DOHH2 (cell line): ENCODE results near the gene AQP9.
"Not testable (repeated sequence)": the region's sequence is repeated elsewhere in the genome, so short reads cannot be mapped to it uniquely, and the experiment has no call there.

Experiments used
- H3F3A ChIP-seq: fragments of 200-600 bp; sonication (generic), shearing (Covaris generic); 2 replicates; pipeline ENCODE4 v1.6.0; 2016; ENCODE audit warnings: antibody characterized with exemption, mild to moderate bottlenecking; ENCODE audit not compliant: control insufficient read depth, insufficient read depth
- H3K27ac ChIP-seq: fragments of 200-600 bp; sonication (generic); 2 replicates; pipeline ENCODE4 v1.5.1; 2014; ENCODE audit warnings: low read depth, mild to moderate bottlenecking, low read length, moderate library complexity
- H3K27me3 ChIP-seq: fragments of 200-600 bp; sonication (generic); 2 replicates; pipeline ENCODE4 v1.6.1; 2014; ENCODE audit warnings: mild to moderate bottlenecking, low read length, mixed read lengths; ENCODE audit not compliant: control insufficient read depth
- H3K36me3 ChIP-seq: fragments of 200-600 bp; sonication (generic); 2 replicates; pipeline ENCODE4 v1.6.1; 2014; ENCODE audit warnings: mild to moderate bottlenecking, low read length, moderate library complexity, mixed read lengths; ENCODE audit not compliant: control insufficient read depth
- H3K4me1 ChIP-seq: fragments of 200-600 bp; sonication (generic); 2 replicates; pipeline ENCODE4 v1.6.1; 2014; ENCODE audit warnings: mild to moderate bottlenecking, low read length, mixed read lengths; ENCODE audit not compliant: control insufficient read depth
- H3K4me2 ChIP-seq: fragments of 200-600 bp; sonication (generic); 2 replicates; pipeline ENCODE4 v1.6.0; 2014; ENCODE audit warnings: mild to moderate bottlenecking, low read length, moderate library complexity
- H3K4me3 ChIP-seq: fragments of 200-600 bp; sonication (generic); 2 replicates; pipeline ENCODE4 v1.5.1; 2014; ENCODE audit warnings: mild to moderate bottlenecking, low read length, mixed read lengths
- H3K79me2 ChIP-seq: fragments of 200-600 bp; sonication (generic); 2 replicates; pipeline ENCODE4 v1.6.1; 2014; ENCODE audit warnings: mild to moderate bottlenecking, low read length, mixed read lengths; ENCODE audit not compliant: control insufficient read depth
- H3K9me2 ChIP-seq: fragments of 200-600 bp; sonication (generic); replicated peaks from 2 replicates; pipeline ENCODE4 v1.6.1; 2014; ENCODE audit warnings: mild to moderate bottlenecking, low read length, mixed read lengths; ENCODE audit not compliant: control insufficient read depth
- H3K9me3 ChIP-seq: fragments of 200-600 bp; sonication (generic); 2 replicates; pipeline ENCODE4 v1.6.1; 2014; ENCODE audit warnings: antibody characterized with exemption, low read length, mixed read lengths; ENCODE audit not compliant: control insufficient read depth, insufficient read depth
- H4K20me1 ChIP-seq: fragments of 200-600 bp; sonication (generic); 2 replicates; pipeline ENCODE4 v1.6.0; 2014; ENCODE audit warnings: low read depth, mild to moderate bottlenecking, antibody characterized with exemption, low read length, moderate library complexity; ENCODE audit not compliant: control insufficient read depth, insufficient read depth
- EZH2phosphoT487 ChIP-seq: fragments of 200-600 bp; sonication (generic); IDR thresholded peaks from 2 replicates; pipeline ENCODE4 v1.6.1; 2017; ENCODE audit warnings: borderline replicate concordance, mild to moderate bottlenecking, antibody characterized with exemption, low read length, moderate library complexity, mixed read lengths
- TF ChIP-seq, protein P1 (sequence below): fragments of 200-600 bp; sonication (generic); IDR thresholded peaks from one replicate; pipeline ENCODE4 v1.5.1; 2014; ENCODE audit warnings: antibody characterized with exemption, mild to moderate bottlenecking, low read depth, low read length; ENCODE audit not compliant: poor library complexity, severe bottlenecking

AQP9 gene

DNA sequence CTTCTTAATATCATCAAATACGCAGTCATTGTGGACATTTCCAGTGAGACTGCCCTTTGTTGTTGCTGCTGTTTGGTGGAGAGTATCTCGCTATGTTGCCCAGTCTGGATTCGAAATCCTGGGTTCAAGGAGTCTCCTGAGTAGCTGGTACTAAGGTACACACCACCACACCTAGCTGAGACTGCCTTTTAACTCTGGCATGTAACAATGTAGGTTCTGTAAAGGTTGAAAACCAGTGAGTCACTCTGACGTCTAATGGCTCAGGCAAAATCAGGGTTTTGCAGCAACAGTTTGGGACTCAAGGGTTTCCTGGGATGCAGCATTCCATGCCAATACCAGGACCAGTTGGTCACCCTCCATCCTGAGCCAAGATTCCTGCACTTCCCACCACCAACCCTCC lies 52.2 kb downstream of the AQP9 start:
- no peak for TF ChIP-seq EZH2phosphoT487
- TF ChIP-seq, protein P1, sequence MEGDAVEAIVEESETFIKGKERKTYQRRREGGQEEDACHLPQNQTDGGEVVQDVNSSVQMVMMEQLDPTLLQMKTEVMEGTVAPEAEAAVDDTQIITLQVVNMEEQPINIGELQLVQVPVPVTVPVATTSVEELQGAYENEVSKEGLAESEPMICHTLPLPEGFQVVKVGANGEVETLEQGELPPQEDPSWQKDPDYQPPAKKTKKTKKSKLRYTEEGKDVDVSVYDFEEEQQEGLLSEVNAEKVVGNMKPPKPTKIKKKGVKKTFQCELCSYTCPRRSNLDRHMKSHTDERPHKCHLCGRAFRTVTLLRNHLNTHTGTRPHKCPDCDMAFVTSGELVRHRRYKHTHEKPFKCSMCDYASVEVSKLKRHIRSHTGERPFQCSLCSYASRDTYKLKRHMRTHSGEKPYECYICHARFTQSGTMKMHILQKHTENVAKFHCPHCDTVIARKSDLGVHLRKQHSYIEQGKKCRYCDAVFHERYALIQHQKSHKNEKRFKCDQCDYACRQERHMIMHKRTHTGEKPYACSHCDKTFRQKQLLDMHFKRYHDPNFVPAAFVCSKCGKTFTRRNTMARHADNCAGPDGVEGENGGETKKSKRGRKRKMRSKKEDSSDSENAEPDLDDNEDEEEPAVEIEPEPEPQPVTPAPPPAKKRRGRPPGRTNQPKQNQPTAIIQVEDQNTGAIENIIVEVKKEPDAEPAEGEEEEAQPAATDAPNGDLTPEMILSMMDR = no peak
- Histone ChIP-seq H3K27ac (no peak overlapping the region), H3K27me3 (peaks cover 6% of the 10 kb centered on the region; the same call in 1 of the 2 replicates), H3K4me2 (no peak overlapping the region), H3K4me3 (no peak overlapping the region), H3K4me1 (no peaks in the 10 kb centered on the region), H3K79me2 (no peaks in the 10 kb centered on the region), H4K20me1 (no peaks in the 10 kb centered on the region), H3K9me2 (no peaks in the 10 kb centered on the region), H3K36me3 (no peaks in the 10 kb centered on the region), H3F3A (no peaks in the 10 kb centered on the region), H3K9me3 (no peaks in the 10 kb centered on the region)

DNA sequence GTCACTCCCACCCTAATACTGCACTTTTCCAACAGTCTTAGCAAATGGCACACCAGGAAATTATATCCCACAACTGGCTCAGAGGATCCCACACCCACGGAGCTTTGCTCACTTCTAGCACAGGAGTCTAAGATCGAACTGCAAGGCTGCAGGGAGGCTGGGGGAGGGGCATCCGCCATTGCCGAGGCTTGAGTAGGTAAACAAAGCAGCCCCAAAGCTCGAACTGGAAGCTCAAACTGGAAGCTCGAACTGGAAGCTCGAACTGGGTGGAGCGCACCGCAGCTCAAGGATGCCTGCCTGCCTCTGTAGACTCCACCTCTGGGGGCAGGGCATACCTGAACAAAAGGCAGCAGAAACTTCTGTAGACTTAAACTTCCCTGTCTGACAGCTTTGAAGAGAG lies 55.5 kb downstream of the AQP9 start:
- H3K9me2 ChIP-seq, H3K79me2 ChIP-seq, H3K27me3 ChIP-seq, H3K27ac ChIP-seq, H4K20me1 ChIP-seq, H3K4me3 ChIP-seq, H3K36me3 ChIP-seq, H3K4me1 ChIP-seq, H3F3A ChIP-seq, H3K4me2 ChIP-seq, H3K9me3 ChIP-seq: not testable (repeated sequence)

DNA sequence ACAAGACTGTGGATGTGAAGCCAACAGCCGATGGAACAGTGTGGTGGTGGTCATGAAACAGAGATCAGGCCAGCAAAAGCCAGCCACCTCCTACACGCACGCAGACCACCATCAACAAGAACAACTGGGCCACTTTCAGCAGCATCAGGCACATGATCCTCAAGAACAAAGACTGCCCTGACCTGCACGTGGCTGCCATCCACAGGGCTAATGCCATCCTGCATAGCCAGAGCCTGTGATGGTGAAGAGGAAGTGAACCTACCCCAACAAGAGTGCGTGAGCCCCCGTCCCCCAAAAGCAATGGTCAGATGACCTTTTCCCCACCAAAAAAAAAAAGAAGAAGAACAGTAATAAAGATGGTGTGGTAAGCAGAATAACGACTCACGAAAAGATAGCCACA lies 62.6 kb downstream of the AQP9 start:
- Histone ChIP-seq H3K9me2 (no peaks in the 10 kb centered on the region), H3K36me3 (no peaks in the 10 kb centered on the region), H3K27me3 (no peaks in the 10 kb centered on the region), H3K4me1 (no peaks in the 10 kb centered on the region), H3K79me2 (no peaks in the 10 kb centered on the region), H3K4me2 (no peak overlapping the region), H3K9me3 (no peaks in the 10 kb centered on the region), H3K4me3 (no peak overlapping the region), H3F3A (no peaks in the 10 kb centered on the region), H4K20me1 (no peaks in the 10 kb centered on the region), H3K27ac (no peak overlapping the region)
- TF ChIP-seq, protein P1 = no peak
- no peak for TF ChIP-seq EZH2phosphoT487

DNA sequence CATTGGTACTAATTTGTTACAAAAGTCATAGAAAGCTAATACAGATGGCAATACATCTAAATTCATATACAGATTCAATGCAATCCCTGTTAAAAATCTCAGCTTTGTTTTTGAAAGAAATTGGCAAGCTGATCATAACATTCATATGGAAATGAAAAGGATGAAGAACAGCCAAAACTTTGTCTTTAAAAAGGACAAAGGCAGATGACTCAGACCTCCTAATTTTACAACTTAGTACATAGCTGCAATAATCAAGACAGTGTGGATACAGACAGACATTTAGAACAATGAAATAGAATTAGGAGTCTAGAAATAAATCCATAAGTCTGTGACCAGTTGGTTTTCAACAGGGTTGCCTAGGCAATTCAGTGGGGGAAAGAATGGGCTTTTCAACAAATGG lies 63.3 kb downstream of the AQP9 start:
- H3K4me3 ChIP-seq = no peak overlapping the region
- no peak for TF ChIP-seq EZH2phosphoT487
- TF ChIP-seq, protein P1 = no peak
- no peaks in the 10 kb centered on the region for H3K79me2 ChIP-seq
- H4K20me1 ChIP-seq = no peaks in the 10 kb centered on the region
- no peaks in the 10 kb centered on the region for H3K27me3 ChIP-seq
- no peak overlapping the region for H3K4me2 ChIP-seq
- no peaks in the 10 kb centered on the region for H3K9me3 ChIP-seq
- no peaks in the 10 kb centered on the region for H3K36me3 ChIP-seq
- no peak overlapping the region for H3K27ac ChIP-seq
- H3K9me2 ChIP-seq = no peaks in the 10 kb centered on the region
- H3K4me1 ChIP-seq = no peaks in the 10 kb centered on the region
- no peaks in the 10 kb centered on the region for H3F3A ChIP-seq
